Activated CD8-positive, alpha-beta T cell treated with anti-CD3 and anti-CD28 coated beads for 36 hours (primary cell): ENCODE measurements around the gene FAR2. TPM values are rescaled to one million over a fixed set of nuclear protein-coding genes. Genes with fewer than 3 reads are reported as not detected.

Experiments
- ATAC-seq: fragments of 200-7000 bp; cut with Tn5 transposase; one replicate; pipeline ENCODE4 v1.10.0; 2021; ENCODE audit warnings: mild to moderate bottlenecking, moderate library complexity
- CTCF ChIA-PET: fragments of 350-600 bp; sonication (Branson Sonifier 250); formaldehyde crosslinking; loops from one replicate; lab custom pipeline; 2021; ENCODE audit warnings: antibody characterized with exemption; lab: Charles Lee
- POLR2A ChIA-PET: fragments of 350-600 bp; sonication (Branson Sonifier 250); formaldehyde crosslinking; loops from one replicate; lab custom pipeline; 2021; ENCODE audit warnings: antibody characterized with exemption; lab: Charles Lee
- DNase-seq: peaks from one replicate; pipeline ENCODE4 v3.0.0-alpha.2; 2020
- H3K27ac Mint-ChIP-seq: one replicate; pipeline ENCODE4 v1.8.0; 2021; ENCODE audit warnings: mild to moderate bottlenecking, mixed read lengths
- H3K27me3 Mint-ChIP-seq: one replicate; pipeline ENCODE4 v1.8.0; 2021; ENCODE audit warnings: mixed read lengths
- H3K36me3 Mint-ChIP-seq: one replicate; pipeline ENCODE4 v1.8.0; 2021; ENCODE audit warnings: low read depth, mixed read lengths
- H3K4me1 Mint-ChIP-seq: one replicate; pipeline ENCODE4 v1.8.0; 2021; ENCODE audit warnings: low read depth, mixed read lengths
- H3K4me3 Mint-ChIP-seq: one replicate; pipeline ENCODE4 v1.8.0; 2021; ENCODE audit warnings: mild to moderate bottlenecking, moderate library complexity, mixed read lengths
- H3K9me3 Mint-ChIP-seq: one replicate; pipeline ENCODE4 v1.8.0; 2021; ENCODE audit warnings: mixed read lengths
- intact Hi-C: fragments of 100-400 bp; cut with micrococcal nuclease; formaldehyde crosslinking; loops from one replicate; pipeline ENCODE4 v1.10.0; 2022
- total RNA-seq, 2 experiments: library from RNA; stranded (reverse); gene quantifications; one replicate each; pipeline ENCODE4 v1.2.3, GENCODE V29; 2021
- TF ChIP-seq, protein P1 (sequence below): fragments of 200-600 bp; IDR thresholded peaks from one replicate; pipeline ENCODE4 v1.8.0; 2022; ENCODE audit warnings: antibody characterized with exemption, mild to moderate bottlenecking

Gene FAR2
- total RNA-seq, 2 experiments from 2014 or later, result 6.0 to 7.0 TPM

- POLR2A ChIA-PET, result no interaction called here
- H3K27ac Mint-ChIP-seq, result no peak overlapping the region
- no peaks in the 10 kb centered on the region for H3K36me3 Mint-ChIP-seq
- no peaks in the 10 kb centered on the region for H3K27me3 Mint-ChIP-seq
- intact Hi-C loops, result no loop called here
- H3K9me3 Mint-ChIP-seq, result no peaks in the 10 kb centered on the region
- CTCF ChIA-PET, result interaction anchor here (0.9 kb wide), 1 partner anchor 19 kb away, joined by 3 read pairs; no protein-coding TSS in a partner anchor
- TF ChIP-seq, protein P1, sequence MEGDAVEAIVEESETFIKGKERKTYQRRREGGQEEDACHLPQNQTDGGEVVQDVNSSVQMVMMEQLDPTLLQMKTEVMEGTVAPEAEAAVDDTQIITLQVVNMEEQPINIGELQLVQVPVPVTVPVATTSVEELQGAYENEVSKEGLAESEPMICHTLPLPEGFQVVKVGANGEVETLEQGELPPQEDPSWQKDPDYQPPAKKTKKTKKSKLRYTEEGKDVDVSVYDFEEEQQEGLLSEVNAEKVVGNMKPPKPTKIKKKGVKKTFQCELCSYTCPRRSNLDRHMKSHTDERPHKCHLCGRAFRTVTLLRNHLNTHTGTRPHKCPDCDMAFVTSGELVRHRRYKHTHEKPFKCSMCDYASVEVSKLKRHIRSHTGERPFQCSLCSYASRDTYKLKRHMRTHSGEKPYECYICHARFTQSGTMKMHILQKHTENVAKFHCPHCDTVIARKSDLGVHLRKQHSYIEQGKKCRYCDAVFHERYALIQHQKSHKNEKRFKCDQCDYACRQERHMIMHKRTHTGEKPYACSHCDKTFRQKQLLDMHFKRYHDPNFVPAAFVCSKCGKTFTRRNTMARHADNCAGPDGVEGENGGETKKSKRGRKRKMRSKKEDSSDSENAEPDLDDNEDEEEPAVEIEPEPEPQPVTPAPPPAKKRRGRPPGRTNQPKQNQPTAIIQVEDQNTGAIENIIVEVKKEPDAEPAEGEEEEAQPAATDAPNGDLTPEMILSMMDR, result no peak
- DNase-seq (no peak), ATAC-seq (no peak)
- no peak overlapping the region for H3K4me3 Mint-ChIP-seq
- H3K4me1 Mint-ChIP-seq, result no peaks in the 10 kb centered on the region
These were observed 121.4 kb downstream of the FAR2 start for GRCh38 chr12:29270446-29270845.

DNA sequence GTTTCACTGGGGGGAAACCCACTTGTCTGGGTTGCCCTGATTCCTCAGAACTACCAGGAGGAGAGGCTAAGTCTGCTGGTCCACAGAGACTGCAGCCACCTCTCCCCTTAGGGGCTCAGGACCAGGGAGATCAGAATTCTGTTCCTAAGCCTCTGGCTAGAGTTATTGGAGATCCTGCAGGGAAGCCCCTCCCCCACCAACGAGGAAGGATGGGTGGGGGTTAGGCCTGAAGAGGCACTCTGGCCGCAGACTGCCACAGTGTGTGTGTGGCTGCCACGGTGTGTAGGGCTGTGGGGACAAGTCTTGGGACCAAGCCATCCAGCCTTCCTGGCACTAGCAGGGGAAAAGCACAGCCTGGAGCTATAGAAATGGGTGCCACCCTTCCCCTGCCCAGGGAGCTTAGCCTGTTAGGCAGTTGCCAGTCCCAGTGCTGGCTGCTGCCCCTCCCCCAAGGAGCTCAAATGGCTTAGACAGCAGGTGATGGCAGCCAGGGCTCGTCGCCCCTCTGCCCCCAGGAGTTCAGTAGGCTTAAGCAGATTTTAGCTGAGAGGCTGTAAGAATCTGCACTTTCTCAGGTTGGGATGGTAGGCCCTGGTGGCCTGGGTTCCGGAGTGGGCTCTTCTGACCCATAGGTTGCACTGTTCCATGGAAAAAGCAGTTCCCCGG, 124.2 kb downstream of the FAR2 start:
- Mint-ChIP-seq H3K27ac (no peak overlapping the region), H3K36me3 (no peaks in the 10 kb centered on the region), H3K27me3 (no peaks in the 10 kb centered on the region), H3K4me1 (no peaks in the 10 kb centered on the region), H3K9me3 (no peaks in the 10 kb centered on the region), H3K4me3 (no peak overlapping the region)
- no peak for ATAC-seq
- TF ChIP-seq, protein P1, result no peak
- intact Hi-C loops, result no loop called here
- DNase-seq, result no peak
- CTCF ChIA-PET, result no interaction called here
- POLR2A ChIA-PET, result no interaction called here

GRCh38 chr12:29275834-29276233, 126.8 kb downstream of the FAR2 start:
- Mint-ChIP-seq H3K4me1 (no peaks in the 10 kb centered on the region), H3K9me3 (no peaks in the 10 kb centered on the region), H3K27ac (no peak overlapping the region), H3K27me3 (no peaks in the 10 kb centered on the region), H3K4me3 (no peak overlapping the region), H3K36me3 (no peaks in the 10 kb centered on the region)
- ChIA-PET POLR2A (no interaction called here), CTCF (no interaction called here)
- TF ChIP-seq, protein P1, result no peak
- intact Hi-C loops, result no loop called here
- no peak for DNase-seq
- no peak for ATAC-seq

GRCh38 chr12:29277231-29277630, 128.2 kb downstream of the FAR2 start:
- no peaks in the 10 kb centered on the region for H3K9me3 Mint-ChIP-seq
- ChIA-PET CTCF (interaction anchor here (0.6 kb wide), 1 partner anchor 40 kb away, joined by 3 read pairs; no protein-coding TSS in a partner anchor), POLR2A (interaction anchor here (0.7 kb wide), 1 partner anchor 533 kb away, joined by 3 read pairs; no protein-coding TSS in a partner anchor)
- DNase-seq (no peak), ATAC-seq (no peak)
- H3K4me1 Mint-ChIP-seq, result no peaks in the 10 kb centered on the region
- intact Hi-C loops, result no loop called here
- H3K27me3 Mint-ChIP-seq, result no peaks in the 10 kb centered on the region
- TF ChIP-seq, protein P1, result no peak
- no peak overlapping the region for H3K27ac Mint-ChIP-seq
- no peak overlapping the region for H3K4me3 Mint-ChIP-seq
- H3K36me3 Mint-ChIP-seq, result no peaks in the 10 kb centered on the region

DNA sequence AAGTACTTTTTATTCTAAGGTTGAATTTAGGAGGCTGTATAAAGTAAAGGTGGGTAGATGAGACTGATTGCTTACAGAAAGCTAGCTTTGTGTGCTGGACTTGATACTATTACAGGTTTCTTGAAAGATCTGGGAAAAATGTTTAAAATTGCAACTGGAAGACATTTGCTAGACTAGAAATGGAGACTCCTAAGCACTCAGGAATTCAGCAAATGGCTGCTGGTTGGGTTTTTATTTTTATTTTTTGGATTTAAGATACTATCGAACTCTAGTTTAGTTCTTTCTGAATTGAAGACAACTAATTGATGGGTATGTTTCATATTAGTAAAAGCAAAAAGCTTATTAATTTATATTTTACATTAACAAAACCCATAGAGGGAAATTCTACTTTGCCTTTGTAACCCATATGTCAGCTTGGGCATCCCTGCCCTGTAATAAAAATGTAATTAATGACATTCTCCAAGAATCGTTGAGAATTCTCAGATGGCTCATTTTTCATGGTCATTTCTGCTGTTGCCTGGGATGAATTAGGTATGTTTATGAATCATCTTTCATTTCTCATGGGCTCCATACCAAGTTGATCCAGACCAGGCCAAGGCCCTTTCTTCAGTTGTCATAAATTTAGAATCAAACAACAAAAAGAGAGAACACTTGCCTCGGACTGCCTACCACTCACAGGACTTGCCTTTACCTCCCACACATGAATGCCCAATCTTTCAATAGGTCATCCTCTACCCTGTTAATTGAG, 129.8 kb downstream of the FAR2 start:
- Mint-ChIP-seq H3K4me3 (no peak overlapping the region), H3K27ac (no peak overlapping the region), H3K4me1 (no peaks in the 10 kb centered on the region), H3K27me3 (no peaks in the 10 kb centered on the region), H3K36me3 (no peaks in the 10 kb centered on the region), H3K9me3 (no peaks in the 10 kb centered on the region)
- TF ChIP-seq, protein P1, result no peak
- ATAC-seq (no peak), DNase-seq (no peak)
- ChIA-PET CTCF (no interaction called here), POLR2A (no interaction called here)
- intact Hi-C loops, result no loop called here
